Lung microvascular endothelial cell (primary cell): ENCODE results near the gene SPIRE2. TPM values are rescaled to one million over a fixed set of nuclear protein-coding genes. Genes with fewer than 3 reads are reported as not detected.
A peak's percentile ranks its signal among the peaks of the same experiment; 100 is the strongest.
"Not testable (repeated sequence)": the region's sequence is repeated elsewhere in the genome, so short reads cannot be mapped to it uniquely, and the experiment has no call there.

Experiments used
- DNase-seq, 2 donors: peaks; one replicate each; pipeline versions ENCODE4 v3.0.0 to v3.0.0-alpha.2; 2010; ENCODE audit warnings: low read depth in 2 of 2
- total RNA-seq: library from RNA; depleted of rRNA; stranded (reverse); fragments of >200 nt; gene quantifications from 2 replicates; pipeline ENCODE4 v1.2.1, GENCODE V29; 2014

Gene SPIRE2
- total RNA-seq, 1 donor from 2014 or later = 2.4 TPM

- peak in 1 of 2 donors; percentile 88 for DNase-seq
Measured at GRCh38 chr16:89863741-89864526, 35.7 kb downstream of the SPIRE2 start.

DNA sequence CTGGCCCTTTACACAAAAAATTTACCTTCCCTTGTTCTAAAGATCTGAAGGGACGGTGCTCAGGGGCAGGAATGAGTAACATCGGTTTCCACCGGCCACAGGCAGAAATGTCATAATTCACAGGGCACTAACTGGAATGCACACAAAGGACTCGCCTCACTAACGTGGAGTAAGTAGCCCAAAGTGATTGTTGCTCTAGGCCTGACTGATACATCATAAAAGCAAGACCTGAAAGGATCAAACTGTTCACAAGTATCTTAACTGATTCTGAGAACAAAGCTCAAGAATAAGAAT is 36.2 kb downstream of the SPIRE2 start:
- peak in 1 of 2 donors; percentile 40 for DNase-seq

GRCh38 chr16:89867918-89868317 is 39.6 kb downstream of the SPIRE2 start:
- no peak for DNase-seq

DNA sequence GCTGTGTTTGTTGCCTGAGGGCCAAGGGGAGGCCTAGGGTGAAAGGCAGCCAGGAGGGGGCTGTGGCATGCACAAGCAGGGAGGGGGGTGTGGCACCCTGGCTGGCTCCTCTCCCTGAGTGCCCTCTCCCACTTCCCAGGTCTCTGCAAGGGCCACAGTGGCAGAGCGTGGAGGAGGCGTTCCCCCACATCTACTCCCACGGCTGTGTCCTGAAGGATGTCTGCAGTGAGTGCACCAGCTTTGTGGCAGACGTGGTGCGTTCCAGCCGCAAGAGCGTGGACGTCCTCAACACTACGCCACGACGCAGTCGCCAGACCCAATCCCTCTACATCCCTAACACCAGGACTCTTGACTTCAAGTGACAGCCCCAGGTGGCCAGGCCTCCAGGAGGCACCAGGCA is 41.6 kb downstream of the SPIRE2 start:
- DNase-seq = no peak

DNA sequence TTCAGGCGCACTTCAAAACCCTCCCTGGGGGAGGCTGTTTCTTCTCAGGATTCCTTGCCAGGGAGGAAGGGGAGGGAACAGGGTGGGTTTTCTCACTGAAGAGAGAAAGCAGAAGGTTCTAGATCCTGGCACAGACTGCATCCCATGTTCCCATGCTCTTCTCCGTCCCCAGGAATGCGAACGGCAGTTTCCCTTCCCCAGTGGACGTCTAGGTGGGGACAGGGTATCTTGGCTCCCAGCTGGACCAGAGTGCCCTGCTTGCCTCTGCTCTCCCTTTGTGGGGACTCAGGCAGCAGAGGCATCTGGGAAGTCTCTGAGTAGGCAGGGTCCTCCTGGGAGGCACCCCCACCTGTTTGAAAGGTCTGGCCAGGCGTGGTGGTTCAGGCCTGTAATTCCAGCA is 42.2 kb downstream of the SPIRE2 start:
- no peak for DNase-seq

DNA sequence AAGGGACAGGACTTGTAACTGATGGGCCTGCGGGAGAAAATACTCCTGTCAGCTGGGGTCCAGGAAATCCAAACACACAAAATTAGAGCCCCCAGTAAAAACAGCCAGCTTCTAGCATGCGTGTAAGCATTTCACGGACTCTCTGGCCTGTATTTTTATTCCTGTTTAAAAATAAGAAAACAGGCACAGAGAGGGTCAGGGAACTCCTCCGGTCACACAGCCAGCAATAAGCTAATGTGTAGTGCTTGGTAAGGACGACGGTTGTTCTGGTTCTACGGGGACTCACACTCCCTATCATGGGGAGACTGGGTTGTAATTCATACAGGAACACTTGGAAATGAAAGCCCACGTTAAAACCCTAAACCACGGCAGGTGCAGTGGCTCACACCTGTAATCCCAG is 43.6 kb downstream of the SPIRE2 start:
- no peak for DNase-seq

DNA sequence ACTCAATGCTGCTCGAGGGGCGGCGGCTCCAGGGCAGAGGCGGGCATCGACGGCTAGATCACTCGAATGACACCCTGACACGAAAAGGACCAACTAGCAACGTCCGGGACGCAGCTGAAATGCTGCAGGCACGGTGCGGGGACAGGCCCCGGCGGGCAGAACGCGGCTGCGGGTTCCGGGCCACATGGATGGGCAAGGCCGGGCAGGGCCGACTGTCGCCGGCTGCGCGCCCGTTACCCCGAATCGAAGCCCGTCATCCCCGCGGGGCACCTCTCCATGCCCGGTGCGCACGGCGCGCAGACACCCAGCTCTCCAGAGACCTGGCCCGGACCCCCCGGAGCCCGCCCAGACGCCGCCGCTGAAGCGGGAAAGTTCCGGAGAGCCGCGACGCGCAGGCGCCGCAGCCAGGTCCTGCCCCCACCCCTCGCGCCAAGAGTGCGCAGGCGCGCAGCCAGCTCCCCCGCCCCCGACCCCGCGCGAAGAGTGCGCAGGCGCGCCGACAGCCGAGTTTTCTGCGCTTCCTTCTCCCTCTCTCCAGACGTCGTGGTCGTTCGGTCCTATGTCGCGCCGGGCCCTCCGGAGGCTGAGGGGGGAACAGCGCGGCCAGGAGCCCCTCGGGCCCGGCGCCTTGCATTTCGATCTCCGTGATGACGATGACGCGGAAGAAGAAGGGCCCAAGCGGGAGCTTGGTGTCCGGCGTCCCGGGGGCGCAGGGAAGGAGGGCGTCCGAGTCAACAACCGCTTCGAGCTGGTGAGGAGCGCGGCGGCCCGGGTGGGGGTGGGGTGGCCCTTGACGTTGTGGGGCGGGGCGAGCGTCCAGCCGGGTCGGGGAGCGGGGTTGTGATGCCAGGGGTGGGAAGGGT is 45.1 kb downstream of the SPIRE2 start, which contains the start of gene TCF25:
Gene TCF25, plus strand, starts transcription at position 484 of the 863 bp plus-strand sequence. Its CDS starts 76 bp downstream, at position 560.
- DNase-seq = peak; percentile 90 to 93

DNA sequence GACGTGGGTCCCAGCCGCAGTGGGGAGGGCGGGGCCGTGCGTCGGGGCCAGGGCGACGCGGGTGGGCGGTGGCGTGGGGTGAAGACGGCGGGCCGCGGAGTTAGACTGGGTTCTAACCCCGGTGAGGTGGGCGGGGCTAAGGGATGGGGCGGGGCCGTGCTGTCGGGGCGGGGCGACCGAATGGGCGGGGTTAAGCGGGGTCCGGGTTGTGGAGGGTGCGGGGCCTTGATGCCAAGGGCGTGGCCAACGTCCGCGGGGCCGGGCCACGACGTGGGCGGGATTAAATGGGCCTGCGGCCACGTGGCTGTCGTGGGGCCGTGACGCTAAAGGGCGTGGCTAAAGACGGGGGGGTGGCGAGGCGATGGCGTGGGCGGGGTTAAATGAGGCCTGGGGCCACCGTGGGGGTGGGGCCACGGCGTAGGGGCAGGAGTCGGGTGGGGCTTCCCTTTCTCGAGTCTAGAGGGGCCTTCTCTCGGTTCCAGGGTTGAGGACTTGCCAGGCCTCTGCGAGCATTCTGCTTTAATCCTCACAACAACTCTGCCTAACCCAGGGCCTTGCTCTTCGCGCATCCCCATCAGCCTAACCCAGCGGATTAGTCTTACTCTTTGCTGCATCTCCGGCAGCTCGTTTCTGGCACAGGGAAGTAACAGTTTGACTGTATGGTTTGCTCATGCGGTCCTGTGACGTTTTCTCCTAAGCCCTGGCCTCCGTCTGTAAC is 45.9 kb downstream of the SPIRE2 start:
- peak; percentile 97 to 98 for DNase-seq

DNA sequence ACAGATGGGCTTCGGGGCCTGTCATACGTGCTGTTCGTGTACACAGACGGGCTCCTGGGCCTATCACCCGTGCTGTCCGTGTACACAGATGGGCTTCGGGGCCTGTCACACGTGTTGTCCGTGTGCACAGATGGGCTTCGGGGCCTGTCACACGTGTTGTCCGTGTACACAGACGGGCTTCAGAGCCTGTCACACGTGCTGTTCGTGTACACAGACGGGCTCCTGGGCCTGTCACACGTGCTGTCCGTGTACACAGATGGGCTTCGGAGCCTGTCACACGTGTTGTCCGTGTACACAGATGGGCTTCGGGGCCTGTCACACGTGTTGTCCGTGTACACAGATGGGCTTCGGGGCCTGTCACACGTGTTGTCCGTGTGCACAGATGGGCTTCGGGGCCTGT is 50.8 kb downstream of the SPIRE2 start:
- DNase-seq = not testable (repeated sequence)

- no peak for DNase-seq
Measured at GRCh38 chr16:89880477-89881367, 52.4 kb downstream of the SPIRE2 start.

DNA sequence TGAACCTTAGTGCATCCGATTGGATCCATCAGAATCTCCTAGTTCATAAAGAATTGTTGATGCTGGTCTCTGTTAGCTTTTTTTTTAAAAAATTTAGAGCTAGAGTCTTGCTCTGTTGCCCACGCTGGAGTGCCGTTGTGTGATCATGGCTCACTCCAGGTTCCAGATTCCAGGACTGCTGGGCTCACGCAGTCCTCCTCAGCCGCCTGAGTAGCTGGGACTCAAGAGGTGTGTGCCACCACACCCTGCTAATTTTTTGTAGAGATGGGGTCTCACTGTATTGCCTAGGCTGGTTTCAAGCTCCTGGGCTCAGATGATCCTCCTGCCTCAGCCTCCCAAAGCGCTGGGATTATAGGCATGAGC is 53.1 kb downstream of the SPIRE2 start:
- no peak for DNase-seq

GRCh38 chr16:89883346-89884040 is 55.2 kb downstream of the SPIRE2 start:
- DNase-seq = no peak

DNA sequence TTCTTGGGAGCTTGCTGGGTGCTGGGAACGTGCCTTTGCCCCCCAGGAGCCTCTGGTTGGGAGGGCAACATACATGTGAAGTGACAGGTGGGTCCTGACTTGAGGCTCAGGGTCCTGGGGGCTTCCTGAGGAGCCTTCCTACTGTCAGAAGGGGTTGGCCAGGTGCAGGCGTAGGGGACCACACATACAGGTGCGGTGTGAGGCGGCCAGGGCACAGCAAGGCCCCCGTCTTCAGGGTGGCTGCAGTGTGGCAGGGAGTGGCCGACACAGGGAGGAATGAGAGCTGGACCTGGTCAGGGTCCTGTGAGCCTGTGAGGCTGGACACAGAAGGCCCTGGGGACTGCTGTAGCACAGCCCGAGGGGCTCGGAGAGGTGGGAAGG is 55.8 kb downstream of the SPIRE2 start:
- DNase-seq = no peak

DNA sequence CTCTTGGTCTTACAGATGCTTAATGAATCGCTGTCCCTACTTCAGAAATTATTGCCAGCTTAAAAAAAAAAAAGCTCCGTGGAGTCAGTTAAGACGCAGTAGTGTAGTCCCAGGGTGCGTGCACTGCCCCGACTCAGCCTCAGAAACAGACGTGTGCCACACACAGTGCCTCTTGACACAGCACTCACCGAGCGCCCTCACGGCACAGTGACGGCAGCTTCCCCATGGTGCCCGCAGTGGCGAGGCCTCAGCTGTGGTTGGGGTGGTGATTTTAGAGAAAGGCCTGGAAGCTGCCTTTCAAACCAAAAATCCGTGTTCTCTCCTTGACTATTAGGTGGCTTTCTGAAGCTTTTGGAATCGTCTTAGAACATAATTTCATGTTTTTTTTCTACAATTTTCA is 59.0 kb downstream of the SPIRE2 start:
- no peak for DNase-seq

DNA sequence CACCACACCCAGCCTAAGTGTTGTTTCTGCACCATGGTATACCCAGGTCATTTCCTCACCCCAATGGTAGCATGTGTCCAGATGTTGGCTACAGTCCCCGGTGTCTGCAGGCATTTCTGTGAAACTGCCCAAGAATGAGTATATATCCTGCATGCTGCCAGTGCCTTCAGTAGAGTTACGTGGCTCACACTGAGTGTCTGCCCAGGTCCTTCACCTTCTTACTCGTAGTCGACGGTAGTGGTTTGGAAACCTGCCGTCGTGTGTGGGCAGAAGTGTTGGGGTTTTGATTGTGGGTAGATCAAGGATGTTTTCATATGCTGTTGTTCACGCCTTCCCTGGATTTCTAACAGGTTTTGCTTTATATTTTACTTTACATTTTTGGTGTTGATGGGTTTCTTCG is 61.9 kb downstream of the SPIRE2 start:
- no peak for DNase-seq

DNA sequence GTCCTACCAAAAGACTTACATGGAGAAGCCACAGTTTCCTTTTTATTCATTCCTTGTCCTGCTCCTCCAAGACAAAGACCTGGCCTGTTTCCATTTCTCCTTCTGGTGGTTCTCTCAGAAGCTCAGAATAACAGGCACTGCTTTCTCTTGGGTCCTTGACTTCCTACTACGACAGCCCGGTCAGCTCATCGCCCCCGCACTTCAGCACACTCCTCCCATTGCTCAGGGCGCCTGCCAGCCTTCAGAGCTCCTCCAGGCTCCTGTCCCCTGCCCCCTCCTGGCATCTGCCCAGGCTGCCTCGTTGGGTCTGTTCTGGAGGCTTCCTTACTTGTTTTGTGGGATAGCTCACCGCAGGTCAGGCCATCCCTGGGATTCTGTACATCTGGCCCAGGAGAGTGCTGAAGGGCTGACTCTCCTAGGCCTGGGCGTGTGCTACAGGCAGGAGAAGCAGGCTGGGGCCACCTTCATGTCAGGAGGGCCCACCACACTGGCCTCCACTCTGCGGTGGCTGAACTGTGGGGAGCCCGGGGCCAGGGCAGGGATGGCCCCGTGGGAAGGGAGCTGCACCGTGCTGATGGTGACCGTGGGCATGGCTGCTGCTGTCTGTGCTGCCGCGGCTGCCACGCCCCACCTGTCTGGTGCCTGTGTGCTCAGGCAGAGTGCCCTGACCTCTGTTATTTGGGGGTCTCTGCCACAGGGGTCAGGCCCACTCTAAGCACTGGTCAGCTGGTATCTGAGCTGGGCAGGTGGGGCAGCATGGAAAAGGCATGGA is 62.8 kb downstream of the SPIRE2 start:
- DNase-seq = no peak

GRCh38 chr16:89892055-89892630 is 63.9 kb downstream of the SPIRE2 start:
- DNase-seq = no peak

DNA sequence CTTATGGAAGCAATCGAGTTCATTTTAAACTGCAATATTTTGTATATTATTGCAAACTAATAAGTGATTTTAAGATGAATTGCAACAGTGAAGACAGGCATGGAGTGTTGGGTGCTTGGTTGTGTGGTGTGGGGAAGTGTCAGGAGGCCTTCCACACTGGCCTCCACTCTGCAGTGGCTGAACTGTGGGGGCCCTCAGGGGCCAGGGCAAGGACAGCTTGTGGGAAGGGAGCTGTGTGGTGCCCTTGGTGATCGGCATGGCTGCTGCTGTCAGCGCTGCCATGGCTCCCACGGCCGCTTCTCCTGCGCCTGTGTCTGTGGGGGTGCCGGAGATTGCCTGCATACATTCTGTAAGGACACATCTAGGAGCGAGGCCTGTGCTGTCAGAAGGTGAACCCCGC is 64.4 kb downstream of the SPIRE2 start:
- DNase-seq = no peak
